ENCODE data around the gene NCK2. TPM values are rescaled to one million over a fixed set of nuclear protein-coding genes. Genes with fewer than 3 reads are reported as not detected.

NCK2 gene
- total and polyA plus RNA-seq, 9 of the 15 experiments (the other 6 are each of a cell fraction or from before 2014, with no cell fraction given): 0.90 to 27.9 (median 15.9) TPM

GRCh38 chr2:105741617-105742016, 3.1 kb upstream of the NCK2 start:
- TF ChIP-seq ATF3 (IDR thresholded peaks at IDR 0.05) (peak; percentile 54; the same call in 1 of the 2 replicates), ATF3 (CRISPR knock-in tag; conservative IDR thresholded peaks at IDR 0.05) (no peak), NCOA1 (IDR thresholded peaks at IDR 0.05; ENCODE audit: low read depth) (no peak), ATF7 (IDR thresholded peaks at IDR 0.05) (peak; percentile 45; the same call in 1 of the 2 replicates), STAG1 (CRISPR knock-in tag; IDR thresholded peaks at IDR 0.05; ENCODE audit: borderline replicate concordance) (no peak), SRF (CRISPR knock-in tag; IDR thresholded peaks at IDR 0.05) (peak in 1 of 2 experiments; percentile 86; a peak in 2 of 4 replicates)
- BruUV-seq (replicated peaks): no TSS peak
- Histone ChIP-seq H3K9ac (ENCODE audit: insufficient read depth in 1 of 2, low read depth in 2 of 2, low read length in 2 of 2) (no peak overlapping the region), H2AFZ (ENCODE audit: low read depth, low read length) (0 out of 2 replicates have a peak overlapping the region, but pooled peaks have one; percentile 17), H3K4me1 (replicated peaks in 1 of 2; ENCODE audit: control insufficient read depth in 2 of 2, insufficient read depth in 2 of 2, low read length in 2 of 2) (peaks cover 10 to 12% of the 10 kb centered on the region in 2 experiments), H3K4me2 (ENCODE audit: insufficient read depth, low read length) (no peak overlapping the region), H3K79me2 (ENCODE audit: control insufficient read depth, insufficient read depth, low read length) (peaks cover 15% of the 10 kb centered on the region), H3K9me3 (replicated peaks; ENCODE audit: control insufficient read depth, insufficient read depth, low read depth, low read length) (no peaks in the 10 kb centered on the region), H3K27ac (ENCODE audit: extremely low read depth, low read depth, low read length) (no peak overlapping the region), H4K20me1 (replicated peaks; ENCODE audit: control insufficient read depth, insufficient read depth, low read length) (peaks cover 3% of the 10 kb centered on the region), H3K4me3 (no peak overlapping the region), H3K9me1 (ENCODE audit: control insufficient read depth, insufficient read depth, low read length) (no peaks in the 10 kb centered on the region), H3K27me3 (ENCODE audit: control insufficient read depth in 2 of 2, insufficient read depth in 2 of 2, low read length in 2 of 2) (no peaks in the 10 kb centered on the region), H3K36me3 (ENCODE audit: control insufficient read depth, insufficient read depth, low read length) (peaks cover 2% of the 10 kb centered on the region; the same call in 1 of the 3 replicates)
- ChIA-PET POLR2A (interaction anchor here (0.6 kb wide), 1 partner anchor 378 kb away, joined by 3 read pairs; no protein-coding TSS in a partner anchor), CTCF (ENCODE audit: low intra/inter-chr PET ratio) (no interaction called here)
- 51% methylated on average over 4 of the region's 4 CpGs for WGBS (ENCODE audit: insufficient coverage, low coverage, missing lambda C conversion rate)
- in situ Hi-C loops (cut with MboI): no loop called here
- FAIRE-seq (no peak), ATAC-seq (no peak), DNase-seq (ENCODE audit: extremely low read depth in 1 of 4, low spot score in 3 of 4) (no peak)
- intact Hi-C loops (cut with micrococcal nuclease): no loop called here

Measured in K562 (cell line).